K562 (cell line): ENCODE results near the gene CTSW. TPM values are rescaled to one million over a fixed set of nuclear protein-coding genes. Genes with fewer than 3 reads are reported as not detected.

Experiments used
- BCL6 ChIP-seq: fragments of 250-450 bp; sonication (Bioruptor Pico); IDR thresholded peaks from 2 replicates; pipeline ENCODE4 v1.4.0; 2020
- BCOR ChIP-seq: fragments of 450-650 bp; IDR thresholded peaks from 2 replicates; pipeline ENCODE4 v1.6.1; 2016
- CBX1 ChIP-seq: sonication (generic); IDR thresholded peaks from 2 replicates; pipeline ENCODE4 v1.6.1; 2016; ENCODE audit warnings: antibody characterized with exemption, low read depth, mild to moderate bottlenecking
- EP400 ChIP-seq: fragments of 450-650 bp; IDR thresholded peaks from 2 replicates; pipeline ENCODE4 v1.6.1; 2017; ENCODE audit warnings: antibody characterized with exemption, mild to moderate bottlenecking, moderate library complexity
- ERF ChIP-seq: fragments of 450-650 bp; formaldehyde crosslinking; IDR thresholded peaks from 2 replicates; pipeline ENCODE4 v1.4.0; 2020; ENCODE audit warnings: mild to moderate bottlenecking, mixed read lengths
- GABPB2 ChIP-seq: fragments of 250-450 bp; sonication (Bioruptor Pico); conservative IDR thresholded peaks from 2 replicates; pipeline ENCODE4 v1.5.1; 2021; ENCODE audit warnings: mild to moderate bottlenecking
- GTF2E2 ChIP-seq: fragments of 200-800 bp; sonication (Bioruptor generic); IDR thresholded peaks from 2 replicates; pipeline ENCODE4 v1.6.1; 2016; ENCODE audit warnings: missing genetic modification characterization, missing compliant biosample characterization
- HCFC1 ChIP-seq: IDR thresholded peaks from 2 replicates; pipeline ENCODE4 v1.6.1; 2012; ENCODE audit warnings: low read depth, low read length, improper control_type of control experiment
- HMGN3 ChIP-seq: IDR thresholded peaks from 2 replicates; pipeline ENCODE4 v1.6.1; 2011; ENCODE audit warnings: borderline replicate concordance, low read depth, mild to moderate bottlenecking, mixed read lengths, low read length; ENCODE audit not compliant: insufficient read length; ENCODE audit errors: extremely low read depth
- KLF16 ChIP-seq: IDR thresholded peaks from 2 replicates; pipeline ENCODE4 v1.6.1; 2016; ENCODE audit warnings: antibody characterized with exemption
- LEF1 ChIP-seq: fragments of 450-650 bp; IDR thresholded peaks from 2 replicates; pipeline ENCODE4 v1.6.1; 2016; ENCODE audit warnings: mild to moderate bottlenecking
- PHB2 ChIP-seq: fragments of 450-650 bp; IDR thresholded peaks from 2 replicates; pipeline ENCODE4 v1.6.1; 2017; ENCODE audit warnings: low read depth
- POLR2H ChIP-seq: IDR thresholded peaks from 2 replicates; pipeline ENCODE4 v1.6.1; 2016; ENCODE audit warnings: missing genetic modification characterization, low read depth, mild to moderate bottlenecking, control low read depth, missing compliant biosample characterization, moderate library complexity
- RBM22 ChIP-seq: fragments of 200-400 bp; formaldehyde crosslinking; IDR thresholded peaks from 2 replicates; pipeline ENCODE4 v1.6.1; 2018; ENCODE audit warnings: low read length, low read depth; ENCODE audit not compliant: poor library complexity, severe bottlenecking
- SREBF1 ChIP-seq: fragments of 150-350 bp; IDR thresholded peaks from 2 replicates; pipeline ENCODE4 v1.6.1; 2014; ENCODE audit warnings: antibody characterized with exemption, low read depth, low read length, borderline replicate concordance
- SRSF1 ChIP-seq: fragments of 200-400 bp; formaldehyde crosslinking; IDR thresholded peaks from 2 replicates; pipeline ENCODE4 v1.6.1; 2017; ENCODE audit warnings: mild to moderate bottlenecking, low read depth, low read length, moderate library complexity
- TCF7L2 ChIP-seq: fragments of 150-350 bp; IDR thresholded peaks from 2 replicates; pipeline ENCODE4 v1.6.1; 2016; ENCODE audit warnings: low read depth, mild to moderate bottlenecking, low read length, moderate library complexity
- ZC3H11A ChIP-seq: IDR thresholded peaks from 2 replicates; pipeline ENCODE4 v1.6.1; 2012; ENCODE audit warnings: low read depth, low read length, improper control_type of control experiment
- ZFP36 ChIP-seq: fragments of 150-350 bp; IDR thresholded peaks from 2 replicates; pipeline ENCODE4 v1.6.1; 2018; ENCODE audit warnings: low read length, low read depth; ENCODE audit not compliant: partially characterized antibody
- ZNF347 ChIP-seq: fragments of 450-650 bp; formaldehyde crosslinking; IDR thresholded peaks from 2 replicates; pipeline ENCODE4 v1.4.0; 2020; ENCODE audit warnings: low read depth, mild to moderate bottlenecking, moderate library complexity
- ZNF77 ChIP-seq: fragments of 250-450 bp; sonication (Bioruptor Pico); IDR thresholded peaks from 2 replicates; pipeline ENCODE4 v1.5.0; 2020
- polyA plus RNA-seq, 8 experiments: library from polyadenylated mRNA; depleted of rRNA in 4 of 8; stranded (reverse) in 5 of 8; unstranded in 3 of 8; fragments of >200 nt; fragmentation: Nextera tagmentation in 2 of 8; fragmentation: Illumina TruSeq in 1 of 8; extraction: Ambion mirVana in 2 of 8; extraction: Trizol in 1 of 8; gene quantifications; 2 replicates each; pipeline versions ENCODE4 v1.2.1 to v1.2.3, GENCODE V29; 2011 to 2014; ENCODE audit warnings: inconsistent platforms in 1 of 8, missing spikeins in 1 of 8
- total RNA-seq, 7 experiments: library from RNA; depleted of rRNA in 6 of 7; stranded (reverse); fragments of >200 nt in 6 of 7; fragmentation: Illumina TruSeq in 2 of 7; extraction: Trizol in 2 of 7; gene quantifications; 2 replicates each; pipeline versions ENCODE4 v1.2.1 to v1.2.3, GENCODE V29; 2011 to 2021; ENCODE audit warnings: low replicate concordance in 1 of 7
- TF ChIP-seq, protein P1 (sequence below): fragments of 250-450 bp; sonication (Bioruptor Pico); IDR thresholded peaks from 2 replicates; pipeline ENCODE4 v1.8.0; 2022; ENCODE audit warnings: inconsistent platforms
- TF ChIP-seq, protein P2 (sequence below): fragments of 250-450 bp; sonication (Bioruptor Pico); IDR thresholded peaks from 2 replicates; pipeline ENCODE4 v1.9.0; 2021; ENCODE audit warnings: mild to moderate bottlenecking, inconsistent platforms
- TF ChIP-seq, protein P3 (sequence below): fragments of 250-450 bp; sonication (Bioruptor Pico); IDR thresholded peaks from 2 replicates; pipeline ENCODE4 v1.8.0; 2022; ENCODE audit warnings: moderate library complexity, mild to moderate bottlenecking, inconsistent platforms
- TF ChIP-seq, protein P4 (sequence below): IDR thresholded peaks from 2 replicates; pipeline ENCODE4 v1.6.1; 2016; ENCODE audit warnings: missing genetic modification characterization, missing compliant biosample characterization

The CTSW gene
- total and polyA plus RNA-seq, 9 of the 15 experiments (the other 6 are each of a cell fraction or from before 2014, with no cell fraction given): 0.04 TPM; not detected in 8

DNA sequence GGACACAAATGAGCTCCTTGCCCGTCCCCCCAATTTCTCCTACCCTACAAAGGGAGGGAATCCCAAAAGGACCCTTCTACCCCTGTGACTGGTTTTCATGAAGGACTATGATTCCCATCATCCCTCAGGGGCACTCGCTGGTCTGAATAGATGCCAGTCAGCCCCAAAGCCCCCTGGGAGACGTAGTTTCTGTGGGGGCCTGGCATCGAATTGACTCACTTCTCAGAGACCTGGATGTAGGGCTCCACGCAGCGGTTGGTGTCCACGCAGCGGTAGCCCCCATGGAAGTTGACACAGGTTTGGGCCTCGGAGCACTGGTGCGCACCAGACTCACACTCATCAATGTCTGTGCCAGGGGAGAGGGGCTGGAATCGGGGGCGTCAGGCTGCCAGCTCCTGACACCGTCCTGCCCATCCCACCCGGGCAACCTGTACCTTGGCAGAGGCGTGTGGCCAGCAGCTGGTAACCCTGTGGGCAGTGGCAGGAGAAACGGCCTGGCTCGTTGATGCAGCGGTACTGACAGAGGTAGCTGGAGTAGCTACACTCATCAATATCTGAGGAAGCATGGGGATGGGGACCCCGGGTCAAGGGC is 11.5 kb upstream of the CTSW start (continued):
- no peak for TF ChIP-seq ZFP36
- TF ChIP-seq GABPB2 (CRISPR knock-in tag): no peak
- no peak for TF ChIP-seq BCOR
- TF ChIP-seq ZNF77 (CRISPR knock-in tag): no peak
- TF ChIP-seq ERF (CRISPR knock-in tag): no peak
- TF ChIP-seq EP400: no peak
- TF ChIP-seq SREBF1: no peak
- TF ChIP-seq LEF1: no peak
- peak; percentile 86 for TF ChIP-seq HCFC1
- TF ChIP-seq, protein P1, sequence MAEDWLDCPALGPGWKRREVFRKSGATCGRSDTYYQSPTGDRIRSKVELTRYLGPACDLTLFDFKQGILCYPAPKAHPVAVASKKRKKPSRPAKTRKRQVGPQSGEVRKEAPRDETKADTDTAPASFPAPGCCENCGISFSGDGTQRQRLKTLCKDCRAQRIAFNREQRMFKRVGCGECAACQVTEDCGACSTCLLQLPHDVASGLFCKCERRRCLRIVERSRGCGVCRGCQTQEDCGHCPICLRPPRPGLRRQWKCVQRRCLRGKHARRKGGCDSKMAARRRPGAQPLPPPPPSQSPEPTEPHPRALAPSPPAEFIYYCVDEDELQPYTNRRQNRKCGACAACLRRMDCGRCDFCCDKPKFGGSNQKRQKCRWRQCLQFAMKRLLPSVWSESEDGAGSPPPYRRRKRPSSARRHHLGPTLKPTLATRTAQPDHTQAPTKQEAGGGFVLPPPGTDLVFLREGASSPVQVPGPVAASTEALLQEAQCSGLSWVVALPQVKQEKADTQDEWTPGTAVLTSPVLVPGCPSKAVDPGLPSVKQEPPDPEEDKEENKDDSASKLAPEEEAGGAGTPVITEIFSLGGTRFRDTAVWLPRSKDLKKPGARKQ (CRISPR knock-in tag): no peak
- peak; percentile 86 for TF ChIP-seq RBM22
- no peak for TF ChIP-seq BCL6
- no peak for TF ChIP-seq TCF7L2
- TF ChIP-seq, protein P2, sequence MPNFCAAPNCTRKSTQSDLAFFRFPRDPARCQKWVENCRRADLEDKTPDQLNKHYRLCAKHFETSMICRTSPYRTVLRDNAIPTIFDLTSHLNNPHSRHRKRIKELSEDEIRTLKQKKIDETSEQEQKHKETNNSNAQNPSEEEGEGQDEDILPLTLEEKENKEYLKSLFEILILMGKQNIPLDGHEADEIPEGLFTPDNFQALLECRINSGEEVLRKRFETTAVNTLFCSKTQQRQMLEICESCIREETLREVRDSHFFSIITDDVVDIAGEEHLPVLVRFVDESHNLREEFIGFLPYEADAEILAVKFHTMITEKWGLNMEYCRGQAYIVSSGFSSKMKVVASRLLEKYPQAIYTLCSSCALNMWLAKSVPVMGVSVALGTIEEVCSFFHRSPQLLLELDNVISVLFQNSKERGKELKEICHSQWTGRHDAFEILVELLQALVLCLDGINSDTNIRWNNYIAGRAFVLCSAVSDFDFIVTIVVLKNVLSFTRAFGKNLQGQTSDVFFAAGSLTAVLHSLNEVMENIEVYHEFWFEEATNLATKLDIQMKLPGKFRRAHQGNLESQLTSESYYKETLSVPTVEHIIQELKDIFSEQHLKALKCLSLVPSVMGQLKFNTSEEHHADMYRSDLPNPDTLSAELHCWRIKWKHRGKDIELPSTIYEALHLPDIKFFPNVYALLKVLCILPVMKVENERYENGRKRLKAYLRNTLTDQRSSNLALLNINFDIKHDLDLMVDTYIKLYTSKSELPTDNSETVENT (CRISPR knock-in tag): 0 out of 2 replicates have a peak, but pooled peaks have one; percentile 2
- TF ChIP-seq PHB2: no peak
- TF ChIP-seq, protein P3, sequence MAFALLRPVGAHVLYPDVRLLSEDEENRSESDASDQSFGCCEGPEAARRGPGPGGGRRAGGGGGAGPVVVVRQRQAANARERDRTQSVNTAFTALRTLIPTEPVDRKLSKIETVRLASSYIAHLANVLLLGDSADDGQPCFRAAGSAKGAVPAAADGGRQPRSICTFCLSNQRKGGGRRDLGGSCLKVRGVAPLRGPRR (CRISPR knock-in tag): no peak
- TF ChIP-seq, protein P4, sequence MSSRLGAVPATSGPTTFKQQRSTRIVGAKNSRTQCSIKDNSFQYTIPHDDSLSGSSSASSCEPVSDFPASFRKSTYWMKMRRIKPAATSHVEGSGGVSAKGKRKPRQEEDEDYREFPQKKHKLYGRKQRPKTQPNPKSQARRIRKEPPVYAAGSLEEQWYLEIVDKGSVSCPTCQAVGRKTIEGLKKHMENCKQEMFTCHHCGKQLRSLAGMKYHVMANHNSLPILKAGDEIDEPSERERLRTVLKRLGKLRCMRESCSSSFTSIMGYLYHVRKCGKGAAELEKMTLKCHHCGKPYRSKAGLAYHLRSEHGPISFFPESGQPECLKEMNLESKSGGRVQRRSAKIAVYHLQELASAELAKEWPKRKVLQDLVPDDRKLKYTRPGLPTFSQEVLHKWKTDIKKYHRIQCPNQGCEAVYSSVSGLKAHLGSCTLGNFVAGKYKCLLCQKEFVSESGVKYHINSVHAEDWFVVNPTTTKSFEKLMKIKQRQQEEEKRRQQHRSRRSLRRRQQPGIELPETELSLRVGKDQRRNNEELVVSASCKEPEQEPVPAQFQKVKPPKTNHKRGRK (tag): no peak
- TF ChIP-seq ZNF347 (CRISPR knock-in tag): no peak
- TF ChIP-seq GTF2E2: no peak
- no peak for TF ChIP-seq CBX1
- no peak for TF ChIP-seq KLF16
- TF ChIP-seq POLR2H (tag): no peak
- TF ChIP-seq HMGN3: no peak
- no peak for TF ChIP-seq ZC3H11A
- no peak for TF ChIP-seq SRSF1
